GM21529 (cell line): ENCODE data around the gene PLSCR2.
"Not testable (repeated sequence)": the region's sequence is repeated elsewhere in the genome, so short reads cannot be mapped to it uniquely, and the experiment has no call there.

Experiments used
- ATAC-seq: cut with Tn5 transposase; IDR thresholded peaks from one replicate; pipeline ENCODE4 v1.9.1; 2021; ENCODE audit not compliant: unreplicated experiment

Gene PLSCR2

DNA sequence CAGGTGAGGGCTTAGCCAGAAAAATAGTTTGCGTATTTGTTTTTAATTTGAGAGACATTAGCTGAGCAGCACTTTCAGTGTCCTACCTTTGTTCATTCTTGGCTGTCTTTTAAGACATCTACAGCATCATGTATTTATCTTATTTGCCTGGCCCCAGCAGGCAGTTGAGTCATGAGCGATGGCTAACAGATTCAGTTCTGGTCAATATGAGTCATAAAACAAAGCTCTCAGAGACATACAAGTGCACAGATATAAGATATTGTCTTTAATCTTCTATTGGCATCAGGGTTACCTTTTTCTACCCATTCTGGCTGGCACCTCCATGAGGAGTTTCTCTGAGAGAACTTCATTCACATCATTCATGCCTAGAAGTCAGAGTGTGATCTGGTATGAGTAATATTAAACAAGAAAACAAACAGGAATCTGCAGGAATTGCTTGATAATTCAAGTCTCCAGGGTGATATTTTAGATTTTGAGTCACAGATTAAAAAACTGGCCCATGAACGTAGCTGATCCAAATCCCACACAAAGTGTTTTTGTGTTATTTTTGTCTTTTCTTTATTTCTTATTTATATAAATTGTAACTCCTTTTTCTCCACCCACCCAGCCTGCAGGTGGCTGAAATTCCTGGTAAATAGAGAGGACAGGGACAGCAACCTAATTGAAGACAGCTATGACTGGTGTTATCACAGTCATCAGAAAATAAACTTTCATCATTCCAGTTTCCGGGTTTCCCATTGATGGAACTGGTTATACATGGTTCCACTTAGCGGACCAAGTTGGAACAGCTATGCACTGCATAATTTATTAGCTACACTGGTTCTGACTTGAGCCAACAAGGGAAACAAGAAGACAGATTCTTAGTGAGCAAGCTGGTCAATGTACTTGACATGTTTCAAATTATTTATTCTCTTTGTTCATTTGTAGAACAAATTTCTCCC lies 47.3 kb downstream of the PLSCR2 start:
- no peak for ATAC-seq

- no peak for ATAC-seq
Measured at GRCh38 chr3:146416366-146416765, 53.0 kb downstream of the PLSCR2 start.

- no peak for ATAC-seq
Measured at GRCh38 chr3:146414010-146414409, 55.4 kb downstream of the PLSCR2 start.

GRCh38 chr3:146412711-146413110 lies 56.6 kb downstream of the PLSCR2 start:
- not testable (repeated sequence) for ATAC-seq

- no peak for ATAC-seq
Measured at GRCh38 chr3:146407956-146408355, 61.4 kb downstream of the PLSCR2 start.

- no peak for ATAC-seq
Measured at GRCh38 chr3:146404436-146404835, 64.9 kb downstream of the PLSCR2 start.

- ATAC-seq: no peak
Measured at GRCh38 chr3:146403792-146404191, 65.6 kb downstream of the PLSCR2 start.

DNA sequence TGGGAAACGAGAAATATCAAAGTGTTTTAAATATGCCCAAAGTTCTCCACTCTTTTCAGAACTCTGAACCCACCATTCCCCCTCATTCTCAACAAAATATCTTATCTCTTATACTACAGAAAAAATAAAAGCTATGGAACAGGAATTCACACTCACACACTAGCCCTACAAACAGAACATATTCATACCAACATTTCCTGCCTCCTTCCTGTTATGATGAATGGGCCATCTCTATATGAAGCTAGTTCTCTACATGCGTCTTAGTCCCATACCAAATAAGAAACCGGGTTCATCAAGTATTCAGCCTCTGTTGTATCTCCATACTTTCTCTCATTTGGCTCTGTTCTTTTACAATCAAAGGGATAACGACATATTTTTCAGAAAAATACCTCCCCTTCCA lies 72.6 kb downstream of the PLSCR2 start:
- ATAC-seq: no peak

GRCh38 chr3:146395164-146395563 lies 74.2 kb downstream of the PLSCR2 start:
- ATAC-seq: no peak

DNA sequence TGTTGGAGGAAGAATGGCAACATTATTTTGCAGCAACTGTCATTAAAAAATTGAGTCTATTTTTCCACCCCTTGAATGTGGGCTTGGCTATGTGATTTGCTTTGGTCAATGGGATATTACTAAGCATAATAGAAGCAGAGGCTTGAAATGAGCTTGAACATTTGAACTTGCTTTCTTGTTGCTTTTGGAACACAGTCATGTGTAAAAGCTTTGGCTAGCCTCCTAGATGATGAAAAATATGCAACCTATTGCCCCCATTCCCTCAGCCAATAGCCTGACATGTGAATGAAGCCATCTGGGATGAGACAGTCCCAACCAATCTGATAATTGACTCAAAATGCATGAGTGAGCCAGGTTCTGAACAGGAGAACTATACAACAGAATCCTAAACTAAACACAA lies 78.4 kb downstream of the PLSCR2 start:
- no peak for ATAC-seq

- no peak for ATAC-seq
Measured at GRCh38 chr3:146390006-146390772, 79.2 kb downstream of the PLSCR2 start.

DNA sequence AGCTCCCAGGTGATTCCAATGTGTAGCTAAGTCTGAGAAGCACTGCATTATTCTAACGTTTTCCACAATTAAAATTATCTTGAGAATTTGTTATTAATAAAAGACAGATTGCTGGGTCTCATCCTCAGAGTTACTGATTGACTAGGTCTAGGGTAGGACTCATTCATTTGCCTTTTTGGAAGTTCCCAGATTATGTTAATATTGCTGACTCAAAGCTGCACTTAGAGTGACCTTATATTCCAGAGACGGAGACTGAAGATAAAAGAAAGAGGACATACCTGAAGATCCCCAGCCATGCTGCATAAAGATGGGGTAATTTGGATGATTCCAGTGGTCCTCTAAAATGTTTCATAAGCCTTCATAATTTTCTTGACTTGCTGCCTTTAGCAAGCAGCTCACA lies 81.8 kb downstream of the PLSCR2 start:
- no peak for ATAC-seq

DNA sequence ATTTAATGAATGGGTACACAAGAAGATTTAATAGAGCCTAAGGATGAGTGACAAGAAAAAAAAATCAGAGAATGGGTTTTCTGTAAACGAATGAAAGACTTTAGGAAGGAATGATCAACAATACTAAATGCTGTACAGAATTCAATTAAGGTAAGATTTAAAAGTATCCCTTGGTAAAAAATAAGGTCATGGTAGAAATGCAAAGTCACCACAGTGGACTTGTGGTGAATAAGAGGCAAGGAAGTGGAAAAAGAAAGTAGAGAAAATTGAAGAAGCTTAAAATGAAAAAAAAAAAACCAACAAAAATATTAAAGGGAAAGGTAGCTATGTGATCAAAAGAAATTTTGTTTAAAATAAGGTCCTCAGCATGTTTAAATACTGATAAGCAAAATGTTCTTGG lies 82.4 kb downstream of the PLSCR2 start:
- no peak for ATAC-seq

DNA sequence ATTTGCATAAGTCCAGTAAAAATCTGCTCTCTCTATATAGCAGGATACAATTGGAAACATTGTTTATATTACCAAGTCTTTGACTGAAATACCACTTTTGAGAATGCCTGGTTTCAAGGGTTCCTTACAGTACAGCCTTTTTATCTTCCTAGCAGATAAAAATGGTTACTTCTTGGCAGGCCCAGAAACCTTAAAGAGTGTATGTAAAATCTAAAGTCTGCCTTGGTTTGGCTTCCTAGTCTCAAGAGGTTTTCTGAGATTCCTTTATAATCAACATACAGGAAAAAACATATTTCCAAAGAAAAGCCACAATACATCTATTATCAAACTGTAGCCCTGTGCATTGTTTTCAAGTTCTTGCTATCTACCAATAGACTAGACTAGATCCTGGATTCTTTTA lies 84.6 kb downstream of the PLSCR2 start:
- no peak for ATAC-seq
